GM18526 (cell line): ENCODE data around the gene DCAF6.

ENCODE experiments used
- POLR2A ChIP-seq: IDR thresholded peaks from 3 replicates; pipeline ENCODE4 v1.6.1; 2011; ENCODE audit not compliant: insufficient read length; ENCODE audit errors: extremely low read depth

Gene DCAF6, protein sequence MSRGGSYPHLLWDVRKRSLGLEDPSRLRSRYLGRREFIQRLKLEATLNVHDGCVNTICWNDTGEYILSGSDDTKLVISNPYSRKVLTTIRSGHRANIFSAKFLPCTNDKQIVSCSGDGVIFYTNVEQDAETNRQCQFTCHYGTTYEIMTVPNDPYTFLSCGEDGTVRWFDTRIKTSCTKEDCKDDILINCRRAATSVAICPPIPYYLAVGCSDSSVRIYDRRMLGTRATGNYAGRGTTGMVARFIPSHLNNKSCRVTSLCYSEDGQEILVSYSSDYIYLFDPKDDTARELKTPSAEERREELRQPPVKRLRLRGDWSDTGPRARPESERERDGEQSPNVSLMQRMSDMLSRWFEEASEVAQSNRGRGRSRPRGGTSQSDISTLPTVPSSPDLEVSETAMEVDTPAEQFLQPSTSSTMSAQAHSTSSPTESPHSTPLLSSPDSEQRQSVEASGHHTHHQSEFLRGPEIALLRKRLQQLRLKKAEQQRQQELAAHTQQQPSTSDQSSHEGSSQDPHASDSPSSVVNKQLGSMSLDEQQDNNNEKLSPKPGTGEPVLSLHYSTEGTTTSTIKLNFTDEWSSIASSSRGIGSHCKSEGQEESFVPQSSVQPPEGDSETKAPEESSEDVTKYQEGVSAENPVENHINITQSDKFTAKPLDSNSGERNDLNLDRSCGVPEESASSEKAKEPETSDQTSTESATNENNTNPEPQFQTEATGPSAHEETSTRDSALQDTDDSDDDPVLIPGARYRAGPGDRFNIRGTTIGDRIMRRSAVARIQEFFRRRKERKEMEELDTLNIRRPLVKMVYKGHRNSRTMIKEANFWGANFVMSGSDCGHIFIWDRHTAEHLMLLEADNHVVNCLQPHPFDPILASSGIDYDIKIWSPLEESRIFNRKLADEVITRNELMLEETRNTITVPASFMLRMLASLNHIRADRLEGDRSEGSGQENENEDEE

GRCh38 chr1:167936068-167936929 lies at the start of gene DCAF6:
Gene DCAF6, plus strand, starts transcription at chr1:167936683. Its CDS starts 229 bp downstream, at chr1:167936912.
- TF ChIP-seq POLR2A = peak; percentile 88

DNA sequence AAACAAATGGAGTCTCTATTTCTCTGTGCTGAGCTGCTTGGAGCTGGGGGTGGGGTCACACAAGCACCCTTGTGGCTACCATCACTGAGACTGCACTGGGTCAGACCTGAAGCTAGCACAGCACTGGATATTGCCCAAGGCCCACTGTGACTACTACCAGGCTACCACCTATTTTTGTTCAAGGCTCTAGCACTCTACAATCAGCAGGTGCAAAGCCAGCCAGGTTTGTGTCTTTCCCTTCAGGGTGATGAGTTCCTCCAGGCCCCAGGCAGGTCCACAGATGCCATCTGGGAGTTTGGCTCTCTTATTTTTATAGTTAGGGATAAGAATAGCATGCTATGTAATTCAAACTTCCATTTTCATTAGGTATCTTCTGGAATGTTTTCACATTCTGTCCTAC lies 46.1 kb upstream of the DCAF6 start:
- no peak for TF ChIP-seq POLR2A

- no peak for TF ChIP-seq POLR2A
Measured at GRCh38 chr1:167893798-167894197, 42.7 kb upstream of the DCAF6 start.

GRCh38 chr1:167898578-167899222 lies 37.8 kb upstream of the DCAF6 start:
- TF ChIP-seq POLR2A = no peak

GRCh38 chr1:167899253-167899681 lies 37.2 kb upstream of the DCAF6 start:
- TF ChIP-seq POLR2A = no peak

- no peak for TF ChIP-seq POLR2A
Measured at GRCh38 chr1:167900907-167901306, 35.6 kb upstream of the DCAF6 start.

GRCh38 chr1:167904652-167905130 lies 31.8 kb upstream of the DCAF6 start:
- no peak for TF ChIP-seq POLR2A

- no peak for TF ChIP-seq POLR2A
Measured at GRCh38 chr1:167905182-167905581, 31.3 kb upstream of the DCAF6 start.

DNA sequence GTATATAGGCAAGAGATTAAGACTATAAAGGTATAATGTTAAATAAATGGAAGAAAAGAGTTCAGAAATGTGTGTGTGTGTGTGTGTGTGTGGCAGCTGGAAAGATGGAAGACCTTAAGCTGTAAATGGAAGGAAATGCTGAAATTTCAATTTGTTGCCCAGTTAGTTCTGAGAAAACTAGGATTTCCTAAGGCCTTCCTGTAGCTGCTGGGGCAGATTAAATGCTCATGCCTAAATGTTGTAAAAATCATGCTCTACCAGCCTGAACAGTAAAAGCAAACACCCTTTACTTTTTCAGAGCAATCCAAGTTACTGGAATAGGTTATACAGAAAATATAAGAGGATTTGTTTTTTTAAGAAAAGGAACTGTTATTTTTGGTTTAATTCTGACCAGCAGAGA lies 30.8 kb upstream of the DCAF6 start:
- TF ChIP-seq POLR2A = no peak

GRCh38 chr1:167909691-167910180 lies 26.7 kb upstream of the DCAF6 start:
- TF ChIP-seq POLR2A = no peak

GRCh38 chr1:167910530-167910929 lies 26.0 kb upstream of the DCAF6 start:
- TF ChIP-seq POLR2A = no peak

GRCh38 chr1:167911413-167911812 lies 25.1 kb upstream of the DCAF6 start:
- no peak for TF ChIP-seq POLR2A

DNA sequence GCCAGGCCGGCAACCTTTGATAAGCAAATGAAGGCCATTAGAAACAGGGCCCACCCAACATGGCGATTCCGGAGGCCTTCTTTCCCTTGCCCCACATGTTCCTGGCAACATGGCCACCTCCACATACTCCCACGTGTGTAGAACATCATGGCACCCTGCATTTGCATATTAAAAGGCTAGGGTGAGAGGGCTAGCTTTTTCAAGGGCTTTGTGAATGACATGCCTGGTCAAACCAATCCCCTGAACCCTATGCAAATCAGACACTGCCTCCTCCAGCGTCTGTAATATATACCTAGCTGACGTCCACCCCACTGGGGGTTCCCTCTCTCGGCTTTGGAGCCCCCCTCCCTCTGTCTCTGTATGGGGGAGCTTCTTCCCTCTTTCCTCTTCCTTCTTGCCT lies 24.2 kb upstream of the DCAF6 start:
- no peak for TF ChIP-seq POLR2A

DNA sequence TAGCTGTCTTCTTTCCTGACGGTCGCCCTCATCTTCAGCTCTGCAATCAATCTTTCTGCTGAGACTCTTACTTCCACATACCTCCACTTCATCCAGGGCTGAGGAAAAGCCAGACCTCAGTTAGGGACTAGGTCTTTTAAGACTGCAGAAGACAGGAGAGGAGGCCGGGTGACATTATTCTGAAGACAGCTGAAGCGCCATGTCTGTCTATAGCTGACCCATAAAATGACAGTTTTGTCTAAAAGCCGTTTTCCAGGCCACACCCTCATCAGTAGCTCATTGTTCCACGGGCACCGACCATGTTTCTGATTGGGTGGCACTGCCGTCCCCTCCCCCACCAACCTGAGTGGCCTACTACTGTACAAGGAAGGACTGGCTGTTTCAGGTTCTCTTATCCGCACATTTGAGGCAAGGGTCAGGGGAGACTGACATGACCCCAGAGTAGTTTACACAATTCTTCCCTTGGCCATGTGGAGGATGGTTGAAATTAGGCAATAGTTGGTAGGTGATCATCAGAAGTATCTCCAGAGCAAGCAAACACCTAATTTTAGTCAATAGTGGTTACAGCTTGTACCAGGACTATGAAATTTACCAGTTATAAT lies 22.5 kb upstream of the DCAF6 start, which contains the start of gene ADCY10:
Gene ADCY10, minus strand, starts transcription at position 240 of the 602 bp plus-strand sequence. CDS start 8,994 bp downstream, outside the sequence.
- no peak for TF ChIP-seq POLR2A
